ENCODE data around the gene GJA3.

DNA sequence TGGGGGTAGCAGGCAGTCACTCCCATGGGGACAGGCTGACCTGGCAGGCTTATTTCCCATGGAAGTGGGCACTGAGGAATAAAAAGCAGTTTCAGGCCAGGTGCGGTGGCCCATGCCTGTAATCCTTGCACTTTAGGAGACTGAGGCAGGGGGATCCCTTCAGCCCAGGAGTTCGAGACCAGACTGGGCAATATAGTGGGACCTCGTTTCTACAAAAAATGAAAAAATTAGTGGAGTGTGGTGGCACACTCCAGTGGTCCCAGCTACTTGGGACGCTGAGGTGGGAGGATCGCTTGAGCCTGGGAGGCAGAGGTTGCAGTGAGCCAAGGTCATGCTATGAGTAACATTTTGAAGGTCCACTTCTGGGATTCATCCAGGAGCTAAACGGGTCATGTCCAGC is 25.9 kb upstream of the GJA3 start:
- TF ChIP-seq, protein P1, sequence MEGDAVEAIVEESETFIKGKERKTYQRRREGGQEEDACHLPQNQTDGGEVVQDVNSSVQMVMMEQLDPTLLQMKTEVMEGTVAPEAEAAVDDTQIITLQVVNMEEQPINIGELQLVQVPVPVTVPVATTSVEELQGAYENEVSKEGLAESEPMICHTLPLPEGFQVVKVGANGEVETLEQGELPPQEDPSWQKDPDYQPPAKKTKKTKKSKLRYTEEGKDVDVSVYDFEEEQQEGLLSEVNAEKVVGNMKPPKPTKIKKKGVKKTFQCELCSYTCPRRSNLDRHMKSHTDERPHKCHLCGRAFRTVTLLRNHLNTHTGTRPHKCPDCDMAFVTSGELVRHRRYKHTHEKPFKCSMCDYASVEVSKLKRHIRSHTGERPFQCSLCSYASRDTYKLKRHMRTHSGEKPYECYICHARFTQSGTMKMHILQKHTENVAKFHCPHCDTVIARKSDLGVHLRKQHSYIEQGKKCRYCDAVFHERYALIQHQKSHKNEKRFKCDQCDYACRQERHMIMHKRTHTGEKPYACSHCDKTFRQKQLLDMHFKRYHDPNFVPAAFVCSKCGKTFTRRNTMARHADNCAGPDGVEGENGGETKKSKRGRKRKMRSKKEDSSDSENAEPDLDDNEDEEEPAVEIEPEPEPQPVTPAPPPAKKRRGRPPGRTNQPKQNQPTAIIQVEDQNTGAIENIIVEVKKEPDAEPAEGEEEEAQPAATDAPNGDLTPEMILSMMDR (IDR thresholded peaks at IDR 0.05) = no peak
- no peak for TF ChIP-seq ZFX (IDR thresholded peaks at IDR 0.05; ENCODE audit: borderline replicate concordance)
